GM21723 (cell line): ENCODE measurements around the gene NFASC.

Experiments
- ATAC-seq: cut with Tn5 transposase; IDR thresholded peaks from one replicate; pipeline ENCODE4 v1.9.1; 2021; ENCODE audit warnings: mild to moderate bottlenecking, moderate library complexity; ENCODE audit not compliant: unreplicated experiment

Gene NFASC

GRCh38 chr1:205058853-205059252 is 188.2 kb downstream of the NFASC start:
- no peak for ATAC-seq

GRCh38 chr1:205059660-205060059 is 189.0 kb downstream of the NFASC start:
- no peak for ATAC-seq

GRCh38 chr1:205060746-205061145 is 190.1 kb downstream of the NFASC start:
- ATAC-seq, result no peak

GRCh38 chr1:205061227-205061626 is 190.6 kb downstream of the NFASC start:
- ATAC-seq, result no peak

- ATAC-seq, result no peak
Measured at GRCh38 chr1:205061665-205062069, 191.0 kb downstream of the NFASC start.

- ATAC-seq, result no peak
Measured at GRCh38 chr1:205062319-205062718, 191.7 kb downstream of the NFASC start.

GRCh38 chr1:205062895-205063294 is 192.2 kb downstream of the NFASC start:
- no peak for ATAC-seq

- ATAC-seq, result no peak
Measured at GRCh38 chr1:205064301-205064700, 193.6 kb downstream of the NFASC start.

- ATAC-seq, result no peak
Measured at GRCh38 chr1:205064741-205065316, 194.2 kb downstream of the NFASC start.

- ATAC-seq, result no peak
Measured at GRCh38 chr1:205065666-205066065, 195.0 kb downstream of the NFASC start.

GRCh38 chr1:205066141-205066818 is 195.6 kb downstream of the NFASC start:
- ATAC-seq, result no peak

- ATAC-seq, result no peak
Measured at GRCh38 chr1:205067031-205067430, 196.4 kb downstream of the NFASC start.

GRCh38 chr1:205068001-205068400 is 197.3 kb downstream of the NFASC start:
- ATAC-seq, result no peak

- no peak for ATAC-seq
Measured at GRCh38 chr1:205068457-205069040, 197.9 kb downstream of the NFASC start.

GRCh38 chr1:205069371-205070125 is 198.9 kb downstream of the NFASC start:
- ATAC-seq, result no peak

- ATAC-seq, result no peak
Measured at GRCh38 chr1:205071028-205071409, 200.4 kb downstream of the NFASC start.

GRCh38 chr1:205071801-205072200 is 201.1 kb downstream of the NFASC start:
- ATAC-seq, result no peak

- no peak for ATAC-seq
Measured at GRCh38 chr1:205072286-205072685, 201.6 kb downstream of the NFASC start.
